Pancreas (tissue), 10 donors: Measurements from ENCODE around the gene BCAP31. TPM values are rescaled to one million over a fixed set of nuclear protein-coding genes. Genes with fewer than 3 reads are reported as not detected.

Experiments
- ATAC-seq, 4 donors: fragments of 200-7000 bp; cut with Tn5 transposase; one replicate each; pipeline versions ENCODE4 v1.8.0 to v1.9.1; 2020; ENCODE audit warnings: mild to moderate bottlenecking in 4 of 4, moderate library complexity in 4 of 4
- DNase-seq, 6 donors: peaks; one replicate each; pipeline ENCODE4 v3.0.0-alpha.2; 2020
- FAIRE-seq: peaks from 2 replicates; lab custom pipeline; 2012; peaks lifted over from hg19 to GRCh38; lab: Jason Lieb, UNC
- H3K27ac ChIP-seq, 4 donors: fragments of 200-600 bp; sonication (generic); 1 replicate in 3 of 4; 2 replicates in 1 of 4; pipeline versions ENCODE4 v1.5.0 to v1.8.0; 2020
- H3K27me3 ChIP-seq, 4 donors: fragments of 200-600 bp; one replicate each; pipeline ENCODE4 v1.8.0; 2021
- H3K36me3 ChIP-seq, 3 donors: fragments of 200-600 bp; sonication (generic) in 1 of 3; one replicate each; pipeline versions ENCODE4 v1.5.0 to v1.8.0; 2020 to 2021
- H3K4me1 ChIP-seq, 3 donors: fragments of 200-600 bp; one replicate each; pipeline ENCODE4 v1.8.0; 2021
- H3K4me3 ChIP-seq, 4 donors: fragments of 200-600 bp; sonication (generic) in 2 of 4; one replicate each; pipeline versions ENCODE4 v1.5.0 to v1.8.0; 2020 to 2021
- H3K9me3 ChIP-seq, 4 donors: fragments of 200-600 bp; one replicate each; pipeline ENCODE4 v1.8.0; 2021
- WGBS, 2 donors: extraction: QIAGEN DNeasy Blood & Tissue Kit; methylation state at CpG; one replicate each; pipeline ENCODE4 v1.1.7; 2013; 5-methylcytosine and 5-hydroxymethylcytosine counted together
- intact Hi-C, 3 donors: fragments of 100-400 bp; cut with DNase I; formaldehyde crosslinking; loops; one replicate each; pipeline versions ENCODE4 v1.11.1 to v1.14.2; 2022
- polyA plus RNA-seq, 2 donors: library from polyadenylated mRNA; stranded (reverse); fragments of 200-250 nt; gene quantifications; one replicate each; pipeline ENCODE4 v1.2.3, GENCODE V29; 2013
- total RNA-seq, 6 donors: library from RNA; stranded (reverse); fragmentation: NEBNext Ultra II Directional in 4 of 6; extraction: Animal tissue kit (Norgen Biotek cat#: 25700) in 4 of 6; gene quantifications; one replicate each; pipeline versions ENCODE4 v1.2.1 to v1.2.4, GENCODE V29; 2021 to 2023
- TF ChIP-seq, protein P1 (sequence below), 4 donors: fragments of 200-600 bp; sonication (generic) in 3 of 4; IDR thresholded peaks; one replicate each; pipeline versions ENCODE4 v1.5.0 to v1.8.0; 2021; ENCODE audit warnings: antibody characterized with exemption in 4 of 4
- donor health status: healthy with polysubstance abuse.
- donor health status: DM: no; HTN: no; CAD: no; lungs with moderate emphysema.
- donor health status: DM: no; HTN: no; CAD: no.
- donor health status: control.
- donor health status: control.
- donor health status: Bipolar disorder and iron deficiency.
- donor health status: DM: yes; HTN: yes; CAD: no.
- donor health status: DM: no; HTN: no; CAD: no.
- donor health status: DM: no; HTN: no; CAD: no.
- donor health status: DM: yes; HTN: yes; CAD: no.

The BCAP31 gene
- total and polyA plus RNA-seq, 8 donors = 66.3 to 118 (median 85.6) TPM

DNA sequence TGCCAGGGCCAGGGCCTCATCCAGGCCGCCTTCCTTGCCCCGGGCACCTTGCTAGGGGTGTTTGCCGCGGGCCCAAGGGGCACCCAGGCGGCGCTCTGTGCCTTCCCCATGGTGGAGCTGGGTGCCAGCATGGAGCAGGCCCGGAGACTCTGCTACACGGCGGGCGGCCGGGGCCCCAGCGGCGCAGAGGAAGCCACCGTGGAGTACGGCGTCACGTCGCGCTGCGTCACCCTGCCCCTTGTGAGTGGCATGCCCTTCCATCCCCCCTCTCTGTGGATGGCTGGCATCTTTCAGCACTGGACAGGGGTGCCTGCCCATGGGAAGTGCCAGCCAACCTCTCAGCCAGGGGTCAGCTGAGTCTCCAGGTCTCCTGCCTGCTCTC lies 43.5 kb upstream of the BCAP31 start:
- peak in 1 of 6 donors; percentile 78 for DNase-seq
- H3K27me3 ChIP-seq = peaks cover 0 to 3% (median 0%) of the 10 kb centered on the region in 4 donors

DNA sequence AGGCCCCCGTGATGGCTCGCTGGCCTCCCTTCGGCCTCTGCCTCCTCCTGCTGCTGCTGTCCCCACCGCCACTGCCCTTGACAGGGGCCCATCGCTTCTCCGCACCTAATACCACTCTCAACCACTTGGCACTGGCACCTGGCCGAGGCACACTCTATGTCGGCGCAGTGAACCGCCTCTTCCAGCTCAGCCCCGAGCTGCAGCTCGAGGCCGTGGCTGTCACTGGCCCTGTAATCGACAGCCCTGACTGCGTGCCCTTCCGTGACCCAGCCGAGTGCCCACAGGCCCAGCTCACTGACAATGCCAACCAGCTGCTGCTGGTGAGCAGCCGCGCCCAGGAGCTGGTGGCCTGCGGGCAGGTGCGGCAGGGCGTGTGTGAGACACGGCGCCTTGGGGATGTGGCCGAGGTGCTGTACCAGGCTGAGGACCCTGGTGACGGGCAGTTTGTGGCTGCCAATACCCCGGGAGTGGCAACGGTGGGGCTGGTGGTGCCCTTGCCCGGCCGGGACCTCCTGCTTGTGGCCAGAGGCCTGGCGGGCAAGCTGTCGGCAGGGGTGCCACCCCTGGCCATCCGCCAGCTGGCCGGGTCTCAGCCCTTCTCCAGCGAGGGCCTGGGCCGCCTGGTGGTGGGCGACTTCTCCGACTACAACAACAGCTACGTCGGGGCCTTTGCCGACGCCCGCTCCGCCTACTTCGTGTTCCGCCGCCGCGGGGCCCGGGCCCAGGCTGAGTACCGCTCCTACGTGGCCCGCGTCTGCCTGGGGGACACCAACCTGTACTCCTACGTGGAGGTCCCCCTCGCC lies 42.9 kb upstream of the BCAP31 start:
- Histone ChIP-seq H3K27ac (no peak overlapping the region), H3K9me3 (no peaks in the 10 kb centered on the region), H3K27me3 (peaks cover 0 to 3% (median 0%) of the 10 kb centered on the region in 4 donors), H3K36me3 (no peaks in the 10 kb centered on the region), H3K4me1 (no peaks in the 10 kb centered on the region), H3K4me3 (no peak overlapping the region)
- no peak for FAIRE-seq
- intact Hi-C loops = loop anchor here in 2 of 3 donors (5.0 to 10.0 kb wide), 2 partner anchors 185 to 188 kb away; no protein-coding TSS in a partner anchor
- TF ChIP-seq, protein P1, sequence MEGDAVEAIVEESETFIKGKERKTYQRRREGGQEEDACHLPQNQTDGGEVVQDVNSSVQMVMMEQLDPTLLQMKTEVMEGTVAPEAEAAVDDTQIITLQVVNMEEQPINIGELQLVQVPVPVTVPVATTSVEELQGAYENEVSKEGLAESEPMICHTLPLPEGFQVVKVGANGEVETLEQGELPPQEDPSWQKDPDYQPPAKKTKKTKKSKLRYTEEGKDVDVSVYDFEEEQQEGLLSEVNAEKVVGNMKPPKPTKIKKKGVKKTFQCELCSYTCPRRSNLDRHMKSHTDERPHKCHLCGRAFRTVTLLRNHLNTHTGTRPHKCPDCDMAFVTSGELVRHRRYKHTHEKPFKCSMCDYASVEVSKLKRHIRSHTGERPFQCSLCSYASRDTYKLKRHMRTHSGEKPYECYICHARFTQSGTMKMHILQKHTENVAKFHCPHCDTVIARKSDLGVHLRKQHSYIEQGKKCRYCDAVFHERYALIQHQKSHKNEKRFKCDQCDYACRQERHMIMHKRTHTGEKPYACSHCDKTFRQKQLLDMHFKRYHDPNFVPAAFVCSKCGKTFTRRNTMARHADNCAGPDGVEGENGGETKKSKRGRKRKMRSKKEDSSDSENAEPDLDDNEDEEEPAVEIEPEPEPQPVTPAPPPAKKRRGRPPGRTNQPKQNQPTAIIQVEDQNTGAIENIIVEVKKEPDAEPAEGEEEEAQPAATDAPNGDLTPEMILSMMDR (IDR thresholded peaks at IDR 0.05) = no peak
- DNase-seq = peak in 4 of 6 donors; percentile 11 to 61 (median 44)
- 85 to 88% methylated on average over 54 to 56 of the region's 56 CpGs for WGBS, 2 donors
- ATAC-seq = no peak

More for the DNA sequence above, 43.5 kb upstream of the BCAP31 start:
- WGBS, 2 donors = 93% methylated on average over 20 of the region's 20 CpGs
- H3K9me3 ChIP-seq = no peaks in the 10 kb centered on the region
- no peaks in the 10 kb centered on the region for H3K36me3 ChIP-seq
- H3K4me3 ChIP-seq = no peak overlapping the region
- H3K27ac ChIP-seq = no peak overlapping the region
- TF ChIP-seq, protein P1 (IDR thresholded peaks at IDR 0.05) = no peak
- FAIRE-seq (no peak), ATAC-seq (no peak)
- H3K4me1 ChIP-seq = no peaks in the 10 kb centered on the region
- intact Hi-C loops = loop anchor here in 2 of 3 donors (5.0 to 10.0 kb wide), 2 partner anchors 185 to 187 kb away; no protein-coding TSS in a partner anchor

DNA sequence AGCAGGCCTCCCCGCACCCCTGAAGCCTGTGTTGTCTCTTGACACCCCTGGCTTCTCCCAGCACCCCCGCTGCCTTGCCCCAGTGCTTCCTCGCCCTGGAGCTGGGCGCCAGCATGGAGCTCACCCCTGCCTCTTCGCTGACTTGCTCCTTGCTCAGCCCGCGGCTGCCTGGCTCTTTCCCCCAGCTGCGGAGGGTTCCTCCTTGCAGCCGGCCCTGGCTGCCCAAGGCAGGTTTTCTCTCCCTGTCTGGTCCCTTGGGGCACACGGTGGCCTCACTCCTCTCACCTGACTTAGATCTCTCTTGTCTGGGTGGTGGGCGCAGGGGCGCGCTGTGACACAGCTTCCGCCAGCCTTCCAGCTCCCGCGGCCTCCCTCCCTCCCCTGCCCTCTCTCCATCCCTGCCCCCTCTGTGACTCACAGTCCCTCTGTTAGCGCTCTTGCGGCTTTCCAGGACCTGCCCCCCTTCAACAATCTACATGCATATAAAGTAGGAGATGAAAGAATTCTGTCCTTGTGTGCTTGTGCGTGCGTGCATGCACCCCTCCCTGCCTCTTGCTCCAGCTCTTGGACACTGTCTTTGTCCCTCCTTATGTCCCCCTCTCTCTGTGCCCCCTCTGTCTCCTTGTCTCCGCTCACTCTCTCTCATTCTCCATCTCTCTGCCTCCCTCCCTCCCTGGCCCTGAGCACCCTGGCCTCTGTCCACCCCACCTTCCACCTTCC lies 42.1 kb upstream of the BCAP31 start:
- no peak for FAIRE-seq
- intact Hi-C loops = loop anchor here in 2 of 3 donors (5.0 to 10.0 kb wide), 2 partner anchors 186 to 189 kb away; no protein-coding TSS in a partner anchor
- peak in 4 of 6 donors; percentile 7 to 66 (median 37) for DNase-seq
- 72 to 84% methylated on average over 21 of the region's 21 CpGs for WGBS, 2 donors
- TF ChIP-seq, protein P1 (IDR thresholded peaks at IDR 0.05) = no peak
- Histone ChIP-seq H3K36me3 (no peaks in the 10 kb centered on the region), H3K27ac (no peak overlapping the region), H3K4me1 (no peaks in the 10 kb centered on the region), H3K4me3 (no peak overlapping the region), H3K27me3 (peaks cover 0 to 3% (median 0%) of the 10 kb centered on the region in 4 donors), H3K9me3 (no peaks in the 10 kb centered on the region)
- peak in 1 of 4 donors; percentile 13 for ATAC-seq

DNA sequence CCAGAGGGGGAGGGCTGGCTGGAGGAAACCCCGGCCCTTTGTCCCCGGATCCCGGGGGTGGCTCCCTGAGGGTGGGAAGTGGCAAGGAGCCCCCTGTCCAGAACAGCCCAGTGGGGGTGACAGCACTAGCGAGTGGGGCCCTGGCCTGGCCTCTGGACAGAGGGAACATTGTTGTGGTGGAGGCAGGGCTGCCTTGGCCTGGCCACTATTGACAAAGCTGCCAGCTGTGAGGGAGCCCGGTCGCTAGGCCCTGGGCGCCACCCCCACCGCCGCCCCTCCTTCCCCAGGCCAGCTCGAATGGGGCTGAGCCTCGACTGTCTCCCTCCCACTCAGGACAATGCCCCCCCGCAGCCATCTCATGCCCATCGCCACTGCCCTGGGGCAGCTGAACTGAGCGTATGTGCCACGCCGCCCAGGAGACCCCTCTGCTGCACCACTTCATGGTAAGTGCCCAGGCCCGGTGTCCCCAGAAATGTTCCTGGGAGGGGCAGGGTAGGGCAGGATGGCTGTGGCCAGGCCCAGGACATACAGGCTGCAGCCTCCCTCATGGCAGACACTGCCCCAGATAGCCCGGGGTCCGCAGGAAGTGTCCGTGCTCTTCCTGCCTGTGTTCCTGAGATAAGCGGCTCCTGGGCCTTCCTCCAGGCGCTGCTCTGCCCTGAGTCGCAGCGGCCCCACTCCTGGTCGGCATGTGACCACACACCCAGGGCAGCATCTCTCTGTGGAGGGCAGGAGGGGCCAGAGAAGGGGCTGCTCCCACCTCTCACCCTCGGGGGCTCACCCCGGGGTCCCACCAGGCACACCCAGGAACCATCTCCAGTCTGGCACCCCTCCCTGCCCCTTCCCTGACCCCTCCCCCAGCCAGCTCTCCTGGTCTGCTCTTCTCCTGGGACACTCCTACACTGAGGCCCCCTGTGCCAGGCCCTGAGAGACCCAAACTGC lies 41.2 kb upstream of the BCAP31 start:
- WGBS, 2 donors = 57 to 63% methylated on average over 26 to 27 of the region's 27 CpGs
- no peaks in the 10 kb centered on the region for H3K9me3 ChIP-seq
- no peak overlapping the region for H3K4me3 ChIP-seq
- FAIRE-seq (no peak), DNase-seq (peak in 5 of 6 donors; percentile 19 to 78 (median 46)), ATAC-seq (peak; percentile 19 to 60 (median 50))
- TF ChIP-seq, protein P1 (IDR thresholded peaks at IDR 0.05) = no peak
- peaks cover 0 to 3% (median 0%) of the 10 kb centered on the region in 4 donors for H3K27me3 ChIP-seq
- H3K27ac ChIP-seq = peak overlapping the region in 3 of 4 donors; percentile 34 to 53 (median 37)
- H3K36me3 ChIP-seq = no peaks in the 10 kb centered on the region
- intact Hi-C loops = loop anchor here in 2 of 3 donors (5.0 to 10.0 kb wide), 2 partner anchors 187 to 189 kb away; no protein-coding TSS in a partner anchor
- H3K4me1 ChIP-seq = no peaks in the 10 kb centered on the region
